HG03045 (cell line): Measurements from ENCODE around the gene COMMD4.
"Not testable (repeated sequence)": the region's sequence is repeated elsewhere in the genome, so short reads cannot be mapped to it uniquely, and the experiment has no call there.

Experiments
- ATAC-seq: cut with Tn5 transposase; IDR thresholded peaks from one replicate; pipeline ENCODE4 v1.9.1; 2021; ENCODE audit warnings: mild to moderate bottlenecking, moderate library complexity; ENCODE audit not compliant: unreplicated experiment

The COMMD4 gene

GRCh38 chr15:75369897-75370581, 34.2 kb downstream of the COMMD4 start:
- ATAC-seq, result no peak

GRCh38 chr15:75371486-75371885, 35.6 kb downstream of the COMMD4 start:
- no peak for ATAC-seq

- no peak for ATAC-seq
These were observed 36.2 kb downstream of the COMMD4 start for GRCh38 chr15:75371901-75372688.

GRCh38 chr15:75380773-75381172, 44.9 kb downstream of the COMMD4 start:
- ATAC-seq, result no peak

GRCh38 chr15:75383986-75384385, 48.1 kb downstream of the COMMD4 start:
- not testable (repeated sequence) for ATAC-seq
